Brain microvascular endothelial cell (primary cell): ENCODE data around the gene PDGFD.

Source experiments
- DNase-seq: peaks from one replicate; pipeline ENCODE4 v3.0.0-alpha.2; 2020
- H3K27ac ChIP-seq: fragments of 250-450 bp; sonication (Bioruptor Pico); 2 replicates; pipeline ENCODE4 v1.5.1; 2020; ENCODE audit warnings: mild to moderate bottlenecking, moderate library complexity
- H3K27me3 ChIP-seq: fragments of 250-450 bp; sonication (Bioruptor Pico); replicated peaks from 2 replicates; pipeline ENCODE4 v1.5.1; 2020; ENCODE audit warnings: mild to moderate bottlenecking
- H3K36me3 ChIP-seq: fragments of 250-450 bp; sonication (Bioruptor Pico); replicated peaks from 2 replicates; pipeline ENCODE4 v1.5.1; 2020; ENCODE audit warnings: mild to moderate bottlenecking
- H3K4me3 ChIP-seq: 2 replicates; pipeline ENCODE4 v1.5.1; 2011; ENCODE audit warnings: low read depth, mild to moderate bottlenecking, control low read depth, low read length, moderate library complexity
- CTCF ChIP-seq: IDR thresholded peaks from 2 replicates; pipeline ENCODE4 v1.5.1; 2011; ENCODE audit warnings: low read depth, mild to moderate bottlenecking, moderate library complexity, low read length, control low read depth, inconsistent platforms; ENCODE audit errors: missing control alignments
- in situ Hi-C: cut with HindIII; loops from 2 replicates; pipeline ENCODE4 v1.10.0; 2017; ENCODE audit warnings: low sequenced_read_pairs, low pct_ligation_motif_present

Gene PDGFD

GRCh38 chr11:103883291-103883690 is 280.7 kb downstream of the PDGFD start:
- Histone ChIP-seq H3K4me3 (no peak overlapping the region), H3K27me3 (no peaks in the 10 kb centered on the region), H3K27ac (no peak overlapping the region), H3K36me3 (no peaks in the 10 kb centered on the region)
- DNase-seq: no peak
- no peak for TF ChIP-seq CTCF
- in situ Hi-C loops: no loop called here

GRCh38 chr11:103881584-103881983 is 282.4 kb downstream of the PDGFD start:
- in situ Hi-C loops: no loop called here
- no peaks in the 10 kb centered on the region for H3K27me3 ChIP-seq
- no peak for TF ChIP-seq CTCF
- H3K36me3 ChIP-seq: no peaks in the 10 kb centered on the region
- DNase-seq: no peak
- no peak overlapping the region for H3K4me3 ChIP-seq
- no peak overlapping the region for H3K27ac ChIP-seq

- Histone ChIP-seq H3K36me3 (no peaks in the 10 kb centered on the region), H3K27me3 (no peaks in the 10 kb centered on the region), H3K27ac (no peak overlapping the region), H3K4me3 (no peak overlapping the region)
- DNase-seq: no peak
- in situ Hi-C loops: no loop called here
- no peak for TF ChIP-seq CTCF
Observed at GRCh38 chr11:103880968-103881367, 283.0 kb downstream of the PDGFD start.

- H3K27ac ChIP-seq: no peak overlapping the region
- no peak overlapping the region for H3K4me3 ChIP-seq
- no peaks in the 10 kb centered on the region for H3K27me3 ChIP-seq
- in situ Hi-C loops: no loop called here
- DNase-seq: no peak
- no peak for TF ChIP-seq CTCF
- H3K36me3 ChIP-seq: no peaks in the 10 kb centered on the region
Observed at GRCh38 chr11:103878646-103879045, 285.3 kb downstream of the PDGFD start.

GRCh38 chr11:103877221-103877620 is 286.7 kb downstream of the PDGFD start:
- H3K27ac ChIP-seq: no peak overlapping the region
- no peaks in the 10 kb centered on the region for H3K36me3 ChIP-seq
- no peak for DNase-seq
- in situ Hi-C loops: no loop called here
- peak; percentile 48 for TF ChIP-seq CTCF
- no peak overlapping the region for H3K4me3 ChIP-seq
- H3K27me3 ChIP-seq: no peaks in the 10 kb centered on the region

GRCh38 chr11:103875855-103876510 is 288.0 kb downstream of the PDGFD start:
- TF ChIP-seq CTCF: no peak
- in situ Hi-C loops: no loop called here
- no peak for DNase-seq

More at GRCh38 chr11:103875855-103876510, 288.0 kb downstream of the PDGFD start:
- no peak overlapping the region for H3K27ac ChIP-seq
- H3K27me3 ChIP-seq: no peaks in the 10 kb centered on the region
- H3K36me3 ChIP-seq: no peaks in the 10 kb centered on the region
- H3K4me3 ChIP-seq: no peak overlapping the region
